ENCODE results near the gene SRSF3.
"Not testable (repeated sequence)": the region's sequence is repeated elsewhere in the genome, so short reads cannot be mapped to it uniquely, and the experiment has no call there.

SRSF3 gene

GRCh38 chr6:36651659-36652379 lies 57.7 kb downstream of the SRSF3 start:
- no peak for DNase-seq

- DNase-seq = not testable (repeated sequence)
Observed at GRCh38 chr6:36654469-36654868, 60.3 kb downstream of the SRSF3 start.

Data from stimulated activated CD8-positive, alpha-beta memory T cell treated with anti-CD3 and anti-CD28 coated beads, Interleukin-4, amount 100 ng/mL, for 48 hours (primary cell).